HG02970 (cell line): ENCODE results near the gene KCNH1.

ENCODE experiments used
- ATAC-seq: cut with Tn5 transposase; IDR thresholded peaks from one replicate; pipeline ENCODE4 v1.9.1; 2021; ENCODE audit warnings: mild to moderate bottlenecking, moderate library complexity, moderate number of reproducible peaks; ENCODE audit not compliant: unreplicated experiment, low FRiP score

The KCNH1 gene

DNA sequence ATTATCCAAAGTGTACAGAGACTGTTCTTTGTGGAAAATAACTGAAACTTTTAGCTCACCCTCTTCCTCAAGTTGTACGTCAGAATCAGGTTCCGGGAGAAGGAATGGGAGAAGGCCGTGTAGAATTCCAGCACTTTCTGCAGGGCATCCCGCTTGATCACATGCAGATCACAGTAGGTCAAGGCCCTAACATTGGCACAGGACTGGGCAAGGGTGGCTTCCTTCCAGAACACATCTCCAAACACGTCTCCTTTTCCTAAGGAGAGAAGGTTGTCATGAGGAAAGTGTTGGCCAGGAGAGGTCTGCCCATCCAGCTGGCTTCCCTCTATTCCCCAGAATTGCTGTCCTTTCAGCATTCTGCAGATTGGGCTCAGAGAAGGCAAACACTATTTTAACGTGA lies 358.7 kb downstream of the KCNH1 start:
- no peak for ATAC-seq

DNA sequence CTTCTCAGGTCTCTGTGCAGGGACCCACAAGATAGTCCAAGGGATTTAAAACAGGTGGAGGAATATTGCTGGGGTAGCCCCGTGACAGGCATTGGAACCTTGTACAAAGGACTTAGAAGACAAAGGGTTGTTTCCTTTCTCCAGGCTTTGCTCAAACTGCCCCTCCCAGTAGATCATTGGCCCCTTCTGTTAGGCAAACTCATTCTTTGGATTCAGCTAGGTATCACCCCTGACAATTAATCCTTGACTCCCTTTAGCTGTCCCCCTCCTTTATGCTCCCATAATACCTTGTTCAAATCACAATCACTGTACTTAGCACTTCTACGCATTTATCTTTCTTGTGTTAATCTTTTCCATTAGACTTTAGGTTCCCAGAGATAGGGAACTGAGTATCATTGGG lies 360.5 kb downstream of the KCNH1 start:
- ATAC-seq: no peak

DNA sequence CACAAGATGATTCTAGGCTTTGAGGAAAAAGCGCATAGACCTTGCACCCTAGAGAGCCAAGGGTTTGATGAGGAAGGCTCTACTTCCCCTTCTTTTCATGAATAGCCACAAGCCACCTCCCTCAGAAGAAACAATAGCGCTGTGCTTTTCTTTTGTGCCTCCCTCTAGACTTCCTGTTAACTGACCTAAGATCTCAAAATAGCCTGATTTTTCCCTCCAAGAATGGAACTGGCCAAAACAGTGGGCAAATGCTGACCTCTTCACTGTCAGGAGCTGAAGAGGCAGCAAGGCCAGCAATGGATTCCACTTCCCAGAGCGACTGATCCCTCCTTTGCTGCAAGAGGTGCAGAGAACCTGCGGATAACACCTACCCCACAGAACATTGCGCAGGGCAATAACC lies 362.8 kb downstream of the KCNH1 start:
- ATAC-seq: no peak

DNA sequence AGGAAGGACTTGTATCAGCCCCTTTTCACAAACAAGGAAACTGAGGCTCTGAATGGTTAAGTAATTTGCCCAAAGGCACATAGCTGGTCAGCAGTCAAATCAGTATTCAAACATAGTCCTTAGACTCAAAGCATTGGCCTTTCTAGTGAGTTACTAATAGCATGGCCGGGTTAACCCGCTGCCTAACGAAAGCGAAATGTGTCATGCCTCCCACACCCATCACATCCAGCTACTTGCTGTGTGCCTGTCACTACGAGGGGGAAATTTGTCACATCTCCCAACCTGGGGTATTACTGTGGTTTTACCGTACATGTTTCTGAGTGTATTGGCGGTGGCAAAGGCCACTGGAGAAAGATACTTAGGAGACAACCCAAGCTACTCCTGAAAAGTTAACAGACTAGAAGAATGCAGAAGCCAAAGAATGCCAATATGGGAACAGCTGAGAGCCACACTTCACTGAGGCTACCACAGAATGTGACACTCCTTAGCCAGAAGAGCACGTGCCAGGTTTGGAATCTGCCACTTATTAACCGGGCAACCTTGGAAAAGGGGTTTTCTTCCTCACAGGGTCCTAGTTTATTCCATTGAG lies 363.5 kb downstream of the KCNH1 start:
- no peak for ATAC-seq

DNA sequence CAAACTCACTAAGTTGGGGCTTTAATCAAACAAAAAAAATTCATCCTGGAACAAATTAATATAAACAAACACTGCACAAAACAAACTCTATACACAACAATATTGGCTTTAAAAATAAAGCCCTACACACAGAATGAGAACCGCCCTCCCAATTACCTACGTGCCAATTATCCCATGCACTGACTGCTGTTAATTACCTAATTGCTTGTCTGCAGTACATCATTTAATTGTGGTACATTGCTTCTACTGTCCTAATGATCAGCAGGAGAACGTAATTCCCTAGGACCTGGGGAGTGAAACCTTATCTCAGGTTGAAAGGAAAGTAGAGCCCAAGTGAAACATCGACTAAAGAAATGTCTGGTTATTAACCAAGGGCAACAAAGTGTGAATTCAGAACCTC lies 364.5 kb downstream of the KCNH1 start:
- no peak for ATAC-seq

DNA sequence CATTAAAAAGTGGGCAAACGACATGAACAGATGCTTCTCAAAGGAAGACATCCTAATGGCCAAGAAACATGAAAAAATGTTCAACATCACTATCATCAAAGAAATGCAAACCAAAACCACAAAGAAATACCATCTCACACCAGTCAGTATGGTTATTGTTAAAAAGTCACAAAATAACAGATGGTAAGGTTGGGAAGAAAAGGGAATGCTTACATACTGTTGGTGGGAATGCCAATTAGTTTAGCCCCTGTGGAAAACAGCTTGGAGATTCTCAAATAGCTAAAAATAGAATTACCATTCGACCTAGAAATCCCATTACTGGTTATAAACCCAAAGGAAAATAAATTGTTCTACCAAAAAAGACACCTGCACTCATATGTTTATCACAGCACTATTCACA lies 369.4 kb downstream of the KCNH1 start:
- no peak for ATAC-seq

DNA sequence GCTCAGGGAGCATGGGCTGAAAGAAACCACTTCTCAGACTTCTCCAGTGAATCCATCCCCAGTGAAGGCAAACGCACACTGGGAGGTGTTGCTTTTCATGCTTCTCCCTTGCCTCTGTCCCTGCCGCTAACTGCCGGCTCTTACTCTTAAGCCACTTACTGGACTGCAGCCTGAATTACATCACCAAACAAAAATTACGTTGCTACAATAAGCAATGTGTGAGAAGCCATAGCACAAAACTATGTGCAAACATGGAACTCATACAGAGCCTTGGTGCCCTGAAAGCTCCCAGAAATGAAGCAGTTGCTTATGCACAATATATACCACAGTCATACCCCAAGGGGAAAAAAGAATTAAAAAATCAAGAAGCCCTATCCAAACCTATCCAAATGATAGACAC lies 375.2 kb downstream of the KCNH1 start:
- ATAC-seq: no peak

DNA sequence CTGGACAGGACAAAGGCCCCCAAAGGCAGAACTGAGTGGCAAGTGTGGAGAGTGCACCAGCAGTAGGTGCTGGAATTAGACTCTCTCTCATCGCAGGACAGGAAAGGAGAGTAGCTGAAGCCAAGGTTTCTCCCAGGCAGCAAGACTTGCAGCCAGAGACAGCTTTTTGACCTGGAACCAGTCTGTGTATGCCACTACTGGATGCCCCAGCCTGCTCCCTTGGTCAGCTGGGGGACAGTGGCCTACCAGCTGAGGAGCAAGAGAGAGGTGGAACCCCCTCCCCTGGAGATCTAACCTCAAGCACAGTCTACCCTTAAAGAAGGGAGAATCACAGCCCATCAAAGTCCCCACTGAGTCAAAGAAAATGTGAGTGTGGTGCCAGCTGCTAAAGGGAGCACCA lies 375.7 kb downstream of the KCNH1 start:
- ATAC-seq: no peak

DNA sequence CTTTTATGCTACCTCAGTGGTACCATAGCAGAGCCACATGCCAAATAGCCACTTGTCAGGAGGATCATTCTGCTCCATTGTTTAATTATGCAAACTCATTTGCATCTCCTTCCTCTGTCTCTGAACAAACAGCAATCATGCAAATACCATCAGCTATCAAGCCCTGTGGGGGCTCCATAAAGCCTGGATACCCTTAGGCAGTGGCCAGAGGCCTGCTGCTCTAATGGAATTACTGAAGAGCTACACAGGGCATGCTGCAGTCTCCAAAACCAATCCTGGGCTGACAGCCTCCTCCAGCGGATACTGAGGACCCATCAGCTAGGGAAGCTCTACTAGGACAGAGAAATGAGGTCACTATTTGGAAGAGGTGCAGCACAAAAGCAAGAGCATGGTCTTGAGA lies 376.3 kb downstream of the KCNH1 start:
- ATAC-seq: no peak

DNA sequence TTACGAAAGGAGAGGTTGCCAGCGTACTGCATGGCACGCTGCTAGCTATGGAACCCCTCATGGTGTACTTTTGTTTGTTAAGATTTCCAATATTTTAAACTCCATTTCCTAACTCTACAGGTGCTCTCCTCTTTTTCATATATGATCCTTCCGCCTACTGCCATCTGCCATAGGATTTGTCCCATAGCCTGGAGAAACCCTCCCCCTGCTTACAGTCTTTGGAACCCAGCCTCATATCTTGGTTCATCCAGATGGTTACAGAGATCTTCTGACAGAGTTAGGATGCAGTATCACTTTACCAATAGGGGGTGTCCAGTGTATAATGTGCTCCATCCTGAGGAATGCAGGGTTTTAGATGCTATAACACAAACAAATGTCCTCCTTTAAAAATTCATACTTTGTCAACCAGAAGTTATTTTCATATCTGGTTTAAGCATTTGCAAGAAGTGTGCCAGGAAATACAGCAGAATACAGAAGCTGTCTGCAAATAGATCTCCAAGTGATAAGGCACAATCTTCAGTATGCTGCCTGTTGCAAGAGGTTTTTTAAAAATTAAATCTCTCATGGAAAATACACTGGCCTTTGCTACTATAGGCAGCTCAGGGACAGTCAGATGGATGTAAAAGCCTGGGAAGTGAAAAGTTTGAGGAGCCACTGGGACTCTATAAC lies 377.8 kb downstream of the KCNH1 start:
- no peak for ATAC-seq

DNA sequence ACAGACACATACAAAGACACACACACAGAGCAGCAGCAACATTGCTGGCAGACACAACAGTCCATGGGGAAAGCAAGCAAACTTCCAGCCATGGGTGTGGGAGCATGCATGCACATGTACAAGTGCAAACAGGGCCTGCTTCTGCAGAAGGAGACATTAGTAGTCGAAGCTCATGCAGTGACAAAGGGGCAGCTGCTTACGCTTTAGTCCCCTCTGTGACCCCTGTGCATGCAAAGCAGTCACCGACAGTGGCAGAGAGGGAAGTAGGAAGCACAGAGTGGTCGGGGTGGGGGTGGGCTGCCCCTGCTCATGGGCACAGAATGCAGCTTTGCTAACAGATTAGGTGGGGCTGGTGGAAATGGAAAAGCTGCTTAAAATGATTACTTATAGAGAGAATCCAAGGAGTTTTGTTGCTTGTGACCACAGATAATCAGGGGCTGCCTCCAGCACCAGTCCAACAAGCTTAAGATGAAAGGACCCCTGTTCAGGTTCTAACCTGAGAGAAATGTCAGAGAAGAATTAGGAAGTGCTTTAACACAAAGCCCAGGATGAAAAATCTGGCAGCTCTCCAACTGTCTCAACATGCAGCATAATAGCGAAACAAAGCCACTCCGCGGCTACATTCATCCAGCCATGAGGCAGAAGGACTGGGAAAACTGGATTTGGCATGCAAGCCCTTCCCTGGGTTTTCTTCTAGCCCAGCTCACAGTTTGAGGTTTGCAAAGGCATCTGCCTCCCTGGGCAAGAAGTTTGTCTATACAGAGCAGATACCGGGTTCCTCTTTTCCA lies 378.9 kb downstream of the KCNH1 start:
- ATAC-seq: no peak

DNA sequence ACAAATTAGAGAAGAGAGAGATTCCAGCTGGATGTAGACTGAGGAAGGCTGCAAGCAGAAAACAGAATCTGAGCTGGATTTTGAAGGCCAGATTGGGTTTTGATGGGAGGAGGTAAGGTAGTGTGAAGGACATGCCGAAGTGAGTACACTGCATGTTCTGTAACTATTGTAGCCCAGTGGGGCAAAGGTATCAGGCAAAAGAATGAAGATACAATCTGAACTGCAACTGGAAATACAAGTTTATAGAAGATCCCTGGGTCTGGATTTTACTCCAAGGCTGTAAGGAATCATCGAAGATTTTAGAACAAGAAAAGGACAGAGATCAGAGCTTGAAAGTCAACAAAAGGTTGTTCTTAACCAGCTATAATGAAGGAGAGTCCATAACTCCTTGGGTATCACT lies 382.0 kb downstream of the KCNH1 start:
- ATAC-seq: no peak

DNA sequence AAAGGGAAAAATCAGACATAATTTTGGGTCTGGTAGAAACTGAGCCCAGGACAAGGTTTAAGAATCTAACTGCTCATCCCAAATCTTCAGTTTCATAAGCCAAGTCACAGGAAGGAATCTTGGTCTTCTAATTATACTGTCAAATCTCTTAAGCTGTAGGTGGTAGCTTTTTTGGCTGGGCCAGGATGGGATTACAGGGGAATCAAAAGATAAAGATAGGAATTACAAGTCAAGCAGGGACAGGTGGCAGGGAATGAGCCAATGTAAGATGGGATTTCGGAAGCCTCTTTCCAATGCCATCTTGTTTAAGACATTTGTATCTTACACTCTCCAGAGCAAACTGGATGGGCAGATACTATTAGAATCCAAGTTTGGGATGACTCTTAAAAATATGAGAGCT lies 383.5 kb downstream of the KCNH1 start:
- ATAC-seq: no peak

DNA sequence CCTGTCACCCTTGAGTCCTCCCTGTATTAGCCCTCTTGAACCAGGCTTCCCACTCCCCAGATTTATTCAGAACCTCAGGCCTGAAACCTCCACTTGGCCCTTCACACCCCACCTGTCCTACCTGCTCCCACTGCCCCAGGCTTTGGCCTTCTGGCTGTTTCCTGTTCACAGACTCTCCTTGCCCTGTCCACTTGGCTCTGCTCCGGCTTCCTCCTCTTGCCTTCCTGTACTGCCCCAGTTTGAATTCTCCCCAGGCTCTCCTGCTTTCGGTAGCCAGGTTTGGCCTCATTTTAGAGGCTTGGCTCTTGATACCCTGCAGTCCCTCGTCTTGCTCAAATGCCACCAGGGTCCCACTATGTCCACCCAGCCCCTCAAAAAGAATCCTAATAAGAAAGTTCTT lies 385.2 kb downstream of the KCNH1 start:
- no peak for ATAC-seq

DNA sequence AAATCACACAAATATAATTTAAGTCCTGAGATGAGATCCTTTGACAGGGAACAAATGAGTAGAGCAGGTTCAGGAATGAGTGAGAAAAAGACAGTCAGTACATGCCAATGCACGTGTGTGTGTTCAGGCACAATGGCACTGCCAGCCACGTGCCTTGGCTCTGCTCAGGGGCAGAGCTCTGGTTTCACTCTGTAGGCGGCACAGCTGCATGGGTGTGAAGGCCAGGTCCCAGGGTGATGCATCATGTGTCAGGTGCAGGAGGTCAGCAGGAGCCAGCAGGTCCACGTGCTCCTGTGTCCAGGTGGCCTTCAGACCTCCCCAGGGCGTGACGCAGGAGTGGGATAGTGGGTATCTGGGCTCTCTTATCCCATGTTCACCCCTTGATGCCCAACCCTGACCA lies 386.1 kb downstream of the KCNH1 start:
- ATAC-seq: no peak

DNA sequence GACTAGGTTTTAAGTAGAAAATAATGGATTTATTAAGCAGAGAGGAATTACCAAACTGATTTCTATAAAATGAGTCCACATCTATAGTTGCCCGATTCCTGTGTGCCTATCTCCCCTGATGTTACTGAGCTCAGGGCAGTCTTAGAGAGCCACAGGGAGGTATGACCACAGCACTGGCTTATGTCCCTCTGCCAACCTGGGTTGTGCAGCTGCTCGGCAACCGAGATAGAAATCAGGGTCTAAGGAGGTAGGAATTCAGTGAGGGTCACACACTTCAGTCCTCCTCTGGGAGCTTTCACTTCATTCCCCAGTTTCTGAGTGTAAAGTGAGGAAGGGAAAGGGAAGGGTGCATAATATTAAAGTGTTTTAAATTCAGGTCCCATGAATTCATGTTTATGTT lies 386.8 kb downstream of the KCNH1 start:
- no peak for ATAC-seq

DNA sequence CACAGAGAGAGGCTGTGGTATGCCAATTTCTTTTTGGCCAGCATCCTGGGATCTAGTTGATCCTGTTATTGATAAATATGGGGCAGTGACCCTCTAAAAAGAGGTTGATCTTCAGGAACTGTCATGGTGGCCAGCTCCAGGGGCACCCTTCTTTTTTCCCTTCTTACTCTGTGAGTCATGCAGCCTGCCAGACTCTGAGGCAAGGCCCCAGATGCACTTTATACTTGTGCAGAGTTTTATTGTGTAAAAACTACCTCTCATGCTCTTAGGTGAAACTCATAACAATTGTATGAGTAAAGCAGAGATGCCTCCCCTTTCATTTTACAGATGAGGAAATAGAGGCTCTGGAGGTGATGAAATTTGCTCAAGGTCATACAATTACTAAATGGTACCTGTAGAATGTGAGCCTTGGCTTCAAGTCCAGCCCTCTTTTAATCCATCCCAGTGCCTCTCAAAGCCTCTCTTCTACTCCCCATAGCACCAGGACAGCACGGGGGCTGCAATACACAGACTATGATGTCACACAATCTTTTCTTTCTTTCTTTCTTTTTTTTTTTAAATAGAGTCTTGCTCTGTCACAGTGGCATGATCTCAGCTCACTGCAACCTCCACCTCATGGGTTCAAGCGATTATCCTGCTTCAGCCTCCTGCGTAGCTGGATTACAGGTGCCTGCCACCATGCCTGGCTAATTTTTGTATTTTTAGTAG lies 387.8 kb downstream of the KCNH1 start:
- no peak for ATAC-seq

DNA sequence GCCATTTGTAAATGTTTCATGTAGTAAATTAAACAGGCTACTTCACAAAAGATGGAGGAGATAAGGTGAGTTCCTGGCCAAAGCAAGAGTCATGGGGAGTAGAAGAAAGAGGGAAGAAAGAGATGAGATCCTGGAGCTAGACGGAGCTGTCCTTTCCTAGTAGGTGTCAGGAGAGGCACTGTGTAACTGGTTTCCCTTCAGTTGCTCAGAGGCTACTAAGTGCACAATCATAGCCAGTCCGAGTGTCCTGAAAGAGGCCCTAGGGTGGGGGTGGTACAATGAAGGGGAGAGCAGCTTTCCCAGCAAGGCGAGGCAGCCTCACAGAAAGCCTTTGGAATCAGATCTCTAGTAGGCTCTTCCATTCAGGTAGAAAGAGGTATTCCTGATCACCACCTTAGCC lies 390.9 kb downstream of the KCNH1 start:
- no peak for ATAC-seq

DNA sequence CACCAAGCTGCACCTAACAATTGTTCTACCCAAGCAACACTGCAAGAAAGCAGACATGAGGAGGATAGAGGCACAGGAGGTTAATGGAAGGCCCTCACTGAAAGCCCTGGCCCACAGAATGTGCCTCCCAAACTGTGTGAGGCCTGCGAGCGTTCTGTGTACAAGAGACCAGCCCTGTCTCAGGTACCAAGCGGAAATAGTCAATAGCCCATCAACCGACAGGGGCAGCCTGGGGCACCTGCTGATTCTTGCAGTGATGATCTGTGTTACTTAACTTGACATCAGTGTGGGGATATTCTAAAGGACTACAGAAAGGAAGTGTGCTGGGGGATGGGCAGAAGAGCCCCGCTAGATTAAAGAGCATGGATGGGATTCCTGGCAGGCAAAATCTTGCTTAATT lies 392.4 kb downstream of the KCNH1 start:
- no peak for ATAC-seq

DNA sequence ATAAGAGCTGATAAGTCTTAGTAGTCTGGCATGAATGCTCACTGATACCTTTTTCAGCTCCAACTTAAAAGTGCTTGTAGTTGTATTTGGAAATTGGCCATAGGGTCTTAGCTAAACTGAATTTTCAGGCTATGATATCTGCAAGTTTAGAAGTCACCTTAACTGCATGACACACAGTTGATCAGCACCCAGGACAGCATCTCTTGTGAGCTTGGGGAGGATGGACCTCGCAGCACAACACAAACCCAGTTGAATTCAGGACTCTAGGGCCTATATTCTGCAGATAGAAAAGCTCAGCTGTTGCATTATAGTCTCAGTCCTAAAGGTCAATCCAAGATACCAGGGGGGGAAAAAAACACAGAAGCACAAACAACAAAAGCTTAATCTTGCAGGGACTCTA lies 394.3 kb downstream of the KCNH1 start:
- no peak for ATAC-seq

DNA sequence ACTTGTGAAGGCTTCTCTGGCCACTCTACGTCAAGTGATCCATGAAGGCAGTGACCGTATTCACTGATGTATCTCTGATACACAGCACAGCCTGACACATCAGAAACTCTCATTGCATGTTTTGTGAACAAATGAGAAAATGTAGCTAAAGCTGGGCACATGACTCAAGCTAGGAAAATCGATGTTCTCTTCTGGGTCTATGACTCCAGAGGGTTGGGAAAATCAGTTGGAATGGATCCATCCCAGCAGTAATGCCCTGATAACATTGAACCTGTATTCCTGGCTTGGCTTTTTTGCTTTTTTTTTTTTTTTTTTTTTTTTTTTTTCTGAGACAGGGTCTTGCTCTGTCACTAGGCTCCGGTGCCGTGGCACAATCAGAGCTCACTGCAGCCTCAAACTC lies 395.7 kb downstream of the KCNH1 start:
- ATAC-seq: no peak
